Osteoblast (primary cell): ENCODE data around the gene KCNC2. TPM values are rescaled to one million over a fixed set of nuclear protein-coding genes. Genes with fewer than 3 reads are reported as not detected.

Experiments
- DNase-seq: peaks from one replicate; pipeline ENCODE4 v3.0.0; 2011; ENCODE audit warnings: low spot score, mixed read lengths; ENCODE audit not compliant: insufficient read length; ENCODE audit errors: missing footprints
- H2AFZ ChIP-seq: 2 replicates; pipeline ENCODE4 v1.6.0; 2011; ENCODE audit warnings: mild to moderate bottlenecking, low read length
- H3K27ac ChIP-seq: 2 replicates; pipeline ENCODE4 v1.5.1; 2011; ENCODE audit warnings: mild to moderate bottlenecking, low read depth, low read length, moderate library complexity
- H3K27me3 ChIP-seq: 2 replicates; pipeline ENCODE4 v1.6.0; 2012; ENCODE audit warnings: mild to moderate bottlenecking, control low read depth, inconsistent platforms, low read length, moderate library complexity; ENCODE audit not compliant: insufficient read depth
- H3K36me3 ChIP-seq: 2 replicates; pipeline ENCODE4 v1.5.1; 2011; ENCODE audit warnings: mild to moderate bottlenecking, low read length, control low read depth, moderate library complexity; ENCODE audit not compliant: insufficient read depth
- H3K4me1 ChIP-seq: 2 replicates; pipeline ENCODE4 v1.5.1; 2011; ENCODE audit warnings: mild to moderate bottlenecking, low read length, control low read depth, moderate library complexity; ENCODE audit not compliant: insufficient read depth
- H3K4me2 ChIP-seq: 2 replicates; pipeline ENCODE4 v1.6.0; 2011; ENCODE audit warnings: mild to moderate bottlenecking, low read length; ENCODE audit not compliant: insufficient read depth
- H3K4me3 ChIP-seq: fragments of 200-600 bp; sonication (generic); 3 replicates; pipeline ENCODE4 v1.5.1; 2012; ENCODE audit warnings: mild to moderate bottlenecking, low read length, inconsistent platforms; ENCODE audit not compliant: insufficient read depth
- H3K79me2 ChIP-seq: 2 replicates; pipeline ENCODE4 v1.6.0; 2012; ENCODE audit warnings: mild to moderate bottlenecking, low read length, control low read depth, inconsistent platforms; ENCODE audit not compliant: insufficient read depth
- H3K9me3 ChIP-seq: 2 replicates; pipeline ENCODE4 v1.5.1; 2011; ENCODE audit warnings: low read depth, low read length, control low read depth
- H4K20me1 ChIP-seq: 2 replicates; pipeline ENCODE4 v1.6.0; 2012; ENCODE audit warnings: mild to moderate bottlenecking, low read length, control low read depth; ENCODE audit not compliant: insufficient read depth
- total RNA-seq: library from RNA; depleted of rRNA; stranded (reverse); fragments of >200 nt; gene quantifications from 2 replicates; pipeline ENCODE4 v1.2.3, GENCODE V29; 2012
- TF ChIP-seq, protein P1 (sequence below): IDR thresholded peaks from 2 replicates; pipeline ENCODE4 v1.5.1; 2011; ENCODE audit warnings: mild to moderate bottlenecking, low read depth, low read length, moderate library complexity; ENCODE audit errors: extremely low read depth

The KCNC2 gene
- total RNA-seq, 1 donor, result not detected

DNA sequence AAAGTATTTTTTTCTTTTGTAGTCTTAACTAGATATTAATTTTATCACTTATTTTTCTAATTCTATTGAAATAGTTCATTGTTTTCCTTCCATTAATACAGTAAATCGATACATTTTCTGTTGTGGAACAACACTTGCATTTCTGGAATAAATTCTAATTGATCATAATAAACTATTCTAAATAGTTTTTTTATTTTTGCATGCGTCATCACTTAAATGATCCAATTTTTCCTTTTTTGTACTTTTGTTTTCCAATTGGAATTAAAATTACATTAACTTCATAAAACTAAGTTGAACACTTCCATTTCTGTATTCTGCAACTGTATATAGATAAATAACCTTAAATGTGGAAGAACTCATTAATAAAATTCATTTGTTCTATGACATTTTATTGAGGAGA is 202.5 kb downstream of the KCNC2 start:
- DNase-seq, result peak; percentile 18
- Histone ChIP-seq H3K79me2 (no peaks in the 10 kb centered on the region), H4K20me1 (no peaks in the 10 kb centered on the region), H3K27ac (no peak overlapping the region), H3K4me1 (no peaks in the 10 kb centered on the region), H3K27me3 (no peaks in the 10 kb centered on the region), H3K4me2 (no peak overlapping the region), H3K9me3 (no peaks in the 10 kb centered on the region), H3K36me3 (no peaks in the 10 kb centered on the region), H2AFZ (no peak overlapping the region), H3K4me3 (no peak overlapping the region)
- TF ChIP-seq, protein P1, sequence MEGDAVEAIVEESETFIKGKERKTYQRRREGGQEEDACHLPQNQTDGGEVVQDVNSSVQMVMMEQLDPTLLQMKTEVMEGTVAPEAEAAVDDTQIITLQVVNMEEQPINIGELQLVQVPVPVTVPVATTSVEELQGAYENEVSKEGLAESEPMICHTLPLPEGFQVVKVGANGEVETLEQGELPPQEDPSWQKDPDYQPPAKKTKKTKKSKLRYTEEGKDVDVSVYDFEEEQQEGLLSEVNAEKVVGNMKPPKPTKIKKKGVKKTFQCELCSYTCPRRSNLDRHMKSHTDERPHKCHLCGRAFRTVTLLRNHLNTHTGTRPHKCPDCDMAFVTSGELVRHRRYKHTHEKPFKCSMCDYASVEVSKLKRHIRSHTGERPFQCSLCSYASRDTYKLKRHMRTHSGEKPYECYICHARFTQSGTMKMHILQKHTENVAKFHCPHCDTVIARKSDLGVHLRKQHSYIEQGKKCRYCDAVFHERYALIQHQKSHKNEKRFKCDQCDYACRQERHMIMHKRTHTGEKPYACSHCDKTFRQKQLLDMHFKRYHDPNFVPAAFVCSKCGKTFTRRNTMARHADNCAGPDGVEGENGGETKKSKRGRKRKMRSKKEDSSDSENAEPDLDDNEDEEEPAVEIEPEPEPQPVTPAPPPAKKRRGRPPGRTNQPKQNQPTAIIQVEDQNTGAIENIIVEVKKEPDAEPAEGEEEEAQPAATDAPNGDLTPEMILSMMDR, result no peak

DNA sequence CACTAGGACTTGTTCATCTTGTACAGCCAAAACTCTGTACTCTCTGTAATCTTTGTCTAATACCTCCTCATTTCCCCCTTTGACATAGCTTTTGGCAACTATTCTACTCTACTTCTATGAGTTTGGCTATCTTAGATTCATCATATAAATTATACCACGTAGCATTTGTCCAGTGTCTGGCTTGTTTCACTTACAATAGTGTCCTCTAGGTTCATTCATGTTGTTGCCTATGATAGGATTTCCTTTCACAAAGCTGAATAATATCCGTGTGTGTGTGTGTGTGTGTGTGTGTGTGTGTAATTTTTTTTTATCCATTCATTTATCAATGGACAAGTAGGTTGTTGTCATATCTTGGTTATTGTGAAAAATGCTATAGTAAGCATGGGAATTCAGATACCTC is 209.5 kb downstream of the KCNC2 start:
- H3K27ac ChIP-seq, result no peak overlapping the region
- no peaks in the 10 kb centered on the region for H4K20me1 ChIP-seq
- no peaks in the 10 kb centered on the region for H3K36me3 ChIP-seq
- DNase-seq, result no peak
- peak overlapping the region; percentile 23 for H2AFZ ChIP-seq
- no peak overlapping the region for H3K4me3 ChIP-seq
- H3K4me1 ChIP-seq, result no peaks in the 10 kb centered on the region
- H3K9me3 ChIP-seq, result no peaks in the 10 kb centered on the region
- TF ChIP-seq, protein P1, result no peak
- no peaks in the 10 kb centered on the region for H3K27me3 ChIP-seq
- no peak overlapping the region for H3K4me2 ChIP-seq
- no peaks in the 10 kb centered on the region for H3K79me2 ChIP-seq

DNA sequence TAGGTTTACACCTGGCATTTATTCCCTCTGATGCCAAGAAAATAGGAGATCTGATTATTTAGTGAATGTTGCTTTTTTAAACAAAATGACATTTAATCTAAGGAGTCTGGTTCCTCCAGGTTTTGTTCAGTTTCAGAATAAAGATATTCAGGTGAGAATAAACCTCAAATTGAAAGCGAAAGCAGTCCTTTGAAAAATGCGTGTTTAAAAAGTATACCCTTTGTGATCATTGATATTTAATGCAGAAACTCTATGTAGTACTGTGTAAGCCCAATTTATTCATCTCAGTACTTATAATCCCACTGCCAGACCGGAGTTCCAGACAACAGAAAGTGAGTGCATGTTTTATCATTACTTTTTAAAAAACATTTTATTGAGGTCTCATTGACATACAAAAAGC is 210.2 kb downstream of the KCNC2 start:
- TF ChIP-seq, protein P1, result no peak

More for the DNA sequence above, 210.2 kb downstream of the KCNC2 start:
- Histone ChIP-seq H3K9me3 (no peaks in the 10 kb centered on the region), H3K4me1 (no peaks in the 10 kb centered on the region), H3K36me3 (no peaks in the 10 kb centered on the region), H4K20me1 (no peaks in the 10 kb centered on the region), H3K27me3 (no peaks in the 10 kb centered on the region), H3K4me2 (peak overlapping the region; percentile 46), H3K79me2 (no peaks in the 10 kb centered on the region), H3K4me3 (no peak overlapping the region), H2AFZ (no peak overlapping the region), H3K27ac (no peak overlapping the region)
- no peak for DNase-seq

Other genes with a start within 250 kb of the KCNC2 start
- gene CAPS2, start 120.5 kb upstream of the KCNC2 start, total RNA-seq, result 10.5 and 18.9 TPM in 2 replicates
- not detected in 2 replicates for gene GLIPR1L1, start 124.8 kb upstream of the KCNC2 start, total RNA-seq
- 0.29 and 0.36 TPM in 2 replicates for gene GLIPR1L2, start 181.2 kb upstream of the KCNC2 start, total RNA-seq